ENCODE data around the gene GLRX. TPM values are rescaled to one million over a fixed set of nuclear protein-coding genes. Genes with fewer than 3 reads are reported as not detected.
A peak's percentile ranks its signal among the peaks of the same experiment; 100 is the strongest.

Gene GLRX
- total and polyA plus RNA-seq, 2 of the 13 experiments (the other 11 are each of a cell fraction or from before 2014, with no cell fraction given): 63.8 to 499 TPM

GRCh38 chr5:95803271-95804148, 19.0 kb downstream of the GLRX start (continued):
- TF ChIP-seq AKNA (CRISPR knock-in tag; IDR thresholded peaks at IDR 0.05; ENCODE audit: borderline replicate concordance) (no peak), HNRNPK (IDR thresholded peaks at IDR 0.05; ENCODE audit: low read depth, low read length, poor library complexity, severe bottlenecking) (no peak), FOXO4 (CRISPR knock-in tag; conservative IDR thresholded peaks at IDR 0.05) (no peak), SMARCC2 (IDR thresholded peaks at IDR 0.05) (no peak), DDIT3 (CRISPR knock-in tag; IDR thresholded peaks at IDR 0.05) (no peak), ZSCAN9 (CRISPR knock-in tag; IDR thresholded peaks at IDR 0.05; ENCODE audit: borderline replicate concordance) (no peak), ZBTB20 (CRISPR knock-in tag; IDR thresholded peaks at IDR 0.05; ENCODE audit: borderline replicate concordance, low read depth) (peak; percentile 30; the same call in 1 of the 2 replicates), ZNF12 (CRISPR knock-in tag; IDR thresholded peaks at IDR 0.05) (no peak), ZNF670 (CRISPR knock-in tag; IDR thresholded peaks at IDR 0.05; ENCODE audit: borderline replicate concordance) (no peak; the same call in 1 of the 2 replicates), NCOR1 (IDR thresholded peaks at IDR 0.05; ENCODE audit: borderline replicate concordance, low read length) (peak; percentile 89), FOXO1 (CRISPR knock-in tag; IDR thresholded peaks at IDR 0.05) (0 out of 2 replicates have a peak, but pooled peaks have one; percentile 33), ZNF878 (CRISPR knock-in tag; IDR thresholded peaks at IDR 0.05) (no peak), RFXANK (CRISPR knock-in tag; IDR thresholded peaks at IDR 0.05) (no peak), ZNF781 (CRISPR knock-in tag; IDR thresholded peaks at IDR 0.05; ENCODE audit: borderline replicate concordance, not compliant biosample characterization) (no peak), RNF219 (CRISPR knock-in tag; IDR thresholded peaks at IDR 0.05) (no peak), NKX3-1 (CRISPR knock-in tag; IDR thresholded peaks at IDR 0.05) (no peak), ZNF564 (CRISPR knock-in tag; IDR thresholded peaks at IDR 0.05) (peak; percentile 60; the same call in 1 of the 2 replicates)

All from HepG2 (cell line).